ENCODE data around the gene CALU.

GRCh38 chr7:128732521-128733277 is 6.5 kb upstream of the CALU start:
- no peak for TF ChIP-seq CTCF (tag by site-specific recombination; IDR thresholded peaks at IDR 0.05)
- TF ChIP-seq, protein P1, sequence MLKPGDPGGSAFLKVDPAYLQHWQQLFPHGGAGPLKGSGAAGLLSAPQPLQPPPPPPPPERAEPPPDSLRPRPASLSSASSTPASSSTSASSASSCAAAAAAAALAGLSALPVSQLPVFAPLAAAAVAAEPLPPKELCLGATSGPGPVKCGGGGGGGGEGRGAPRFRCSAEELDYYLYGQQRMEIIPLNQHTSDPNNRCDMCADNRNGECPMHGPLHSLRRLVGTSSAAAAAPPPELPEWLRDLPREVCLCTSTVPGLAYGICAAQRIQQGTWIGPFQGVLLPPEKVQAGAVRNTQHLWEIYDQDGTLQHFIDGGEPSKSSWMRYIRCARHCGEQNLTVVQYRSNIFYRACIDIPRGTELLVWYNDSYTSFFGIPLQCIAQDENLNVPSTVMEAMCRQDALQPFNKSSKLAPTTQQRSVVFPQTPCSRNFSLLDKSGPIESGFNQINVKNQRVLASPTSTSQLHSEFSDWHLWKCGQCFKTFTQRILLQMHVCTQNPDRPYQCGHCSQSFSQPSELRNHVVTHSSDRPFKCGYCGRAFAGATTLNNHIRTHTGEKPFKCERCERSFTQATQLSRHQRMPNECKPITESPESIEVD (tag by site-specific recombination; IDR thresholded peaks at IDR 0.05): no peak
- TF ChIP-seq ZNF18 (tag by site-specific recombination; IDR thresholded peaks at IDR 0.05): no peak
- TF ChIP-seq ZNF830 (tag by site-specific recombination; IDR thresholded peaks at IDR 0.05; ENCODE audit: low read depth): no peak
- TF ChIP-seq MYNN (tag by site-specific recombination; IDR thresholded peaks at IDR 0.05; ENCODE audit: borderline replicate concordance): no peak
- TF ChIP-seq ZNF274 (IDR thresholded peaks at IDR 0.05; ENCODE audit: low read length): no peak
- TF ChIP-seq ZNF274 (tag by site-specific recombination; IDR thresholded peaks at IDR 0.05; ENCODE audit: borderline replicate concordance): no peak
- no peak for TF ChIP-seq TCF7L2 (IDR thresholded peaks at IDR 0.05; ENCODE audit: borderline replicate concordance, low read depth, low read length)
